H9 (cell line): ENCODE results near the gene POLQ. TPM values are rescaled to one million over a fixed set of nuclear protein-coding genes. Genes with fewer than 3 reads are reported as not detected.
"Not testable (repeated sequence)": the region's sequence is repeated elsewhere in the genome, so short reads cannot be mapped to it uniquely, and the experiment has no call there.

Experiments used
- DNase-seq: peaks from one replicate; pipeline ENCODE4 v3.0.0-alpha.2; 2017
- H2AFZ ChIP-seq: one replicate; pipeline ENCODE4 v1.6.1; 2013; ENCODE audit warnings: mild to moderate bottlenecking, low read length, control low read depth, moderate library complexity
- H2AK5ac ChIP-seq: 2 replicates; pipeline ENCODE4 v1.6.1; 2013; ENCODE audit warnings: low read length, control low read depth, mixed read lengths; ENCODE audit not compliant: insufficient read length
- H2BK120ac ChIP-seq: one replicate; pipeline ENCODE4 v1.6.1; 2013; ENCODE audit warnings: low read depth, mild to moderate bottlenecking, low read length, control low read depth, inconsistent platforms; ENCODE audit not compliant: poor library complexity, severe bottlenecking
- H2BK12ac ChIP-seq: 2 replicates; pipeline ENCODE4 v1.6.1; 2013; ENCODE audit warnings: low read length, control low read depth, mixed read lengths, low read depth; ENCODE audit not compliant: insufficient read length
- H2BK15ac ChIP-seq: 2 replicates; pipeline ENCODE4 v1.6.1; 2013; ENCODE audit warnings: low read depth, low read length, control low read depth
- H2BK20ac ChIP-seq: one replicate; pipeline ENCODE4 v1.6.1; 2013; ENCODE audit warnings: low read depth, mild to moderate bottlenecking, low read length, control low read depth, inconsistent platforms; ENCODE audit not compliant: poor library complexity, severe bottlenecking
- H2BK5ac ChIP-seq: 2 replicates; pipeline ENCODE4 v1.6.1; 2013; ENCODE audit warnings: low read length, control low read depth, mixed read lengths; ENCODE audit not compliant: insufficient read length
- H3K14ac ChIP-seq: 2 replicates; pipeline ENCODE4 v1.6.1; 2013; ENCODE audit warnings: low read length, control low read depth; ENCODE audit not compliant: insufficient read depth
- H3K18ac ChIP-seq: 2 replicates; pipeline ENCODE4 v1.6.1; 2013; ENCODE audit warnings: low read depth, mild to moderate bottlenecking, mixed read lengths, low read length, control low read depth; ENCODE audit not compliant: insufficient read length
- H3K23ac ChIP-seq: 2 replicates; pipeline ENCODE4 v1.6.1; 2013; ENCODE audit warnings: low read length, control low read depth, mixed read lengths, low read depth; ENCODE audit not compliant: insufficient read length
- H3K23me2 ChIP-seq: 2 replicates; pipeline ENCODE4 v1.6.1; 2013; ENCODE audit warnings: low read depth, mild to moderate bottlenecking, mixed read lengths, low read length, control low read depth; ENCODE audit not compliant: insufficient read length, poor library complexity, severe bottlenecking
- H3K27ac ChIP-seq: 2 replicates; pipeline ENCODE4 v1.5.1; 2013; ENCODE audit warnings: low read length, control low read depth, mixed read lengths, low read depth; ENCODE audit not compliant: insufficient read length
- H3K27me3 ChIP-seq: 2 replicates; pipeline ENCODE4 v1.6.1; 2013; ENCODE audit warnings: low read length, control low read depth, inconsistent platforms; ENCODE audit not compliant: insufficient read depth
- H3K4ac ChIP-seq: 2 replicates; pipeline ENCODE4 v1.6.1; 2013; ENCODE audit warnings: low read depth, mild to moderate bottlenecking, control low read depth, inconsistent platforms, low read length, moderate library complexity
- H3K4me1 ChIP-seq: 2 replicates; pipeline ENCODE4 v1.6.1; 2013; ENCODE audit warnings: low read length, control low read depth, inconsistent platforms; ENCODE audit not compliant: insufficient read depth
- H3K4me2 ChIP-seq: 2 replicates; pipeline ENCODE4 v1.6.1; 2013; ENCODE audit warnings: low read length, control low read depth, mixed read lengths; ENCODE audit not compliant: insufficient read length, insufficient read depth
- H3K56ac ChIP-seq: 2 replicates; pipeline ENCODE4 v1.6.1; 2013; ENCODE audit warnings: low read depth, mild to moderate bottlenecking, mixed read lengths, low read length, control low read depth; ENCODE audit not compliant: insufficient read length
- H3K79me1 ChIP-seq: 2 replicates; pipeline ENCODE4 v1.6.1; 2013; ENCODE audit warnings: low read depth, mild to moderate bottlenecking, moderate library complexity, low read length, control low read depth, inconsistent platforms; ENCODE audit not compliant: insufficient read depth, poor library complexity, severe bottlenecking
- H3K79me2 ChIP-seq: 2 replicates; pipeline ENCODE4 v1.6.1; 2013; ENCODE audit warnings: low read length, control low read depth, inconsistent platforms; ENCODE audit not compliant: insufficient read depth
- H3K9ac ChIP-seq: 2 replicates; pipeline ENCODE4 v1.6.1; 2013; ENCODE audit warnings: low read length, control low read depth, mixed read lengths; ENCODE audit not compliant: insufficient read length; ENCODE audit errors: extremely low read depth
- H3K9me3 ChIP-seq: one replicate; pipeline ENCODE4 v1.6.1; 2013; ENCODE audit warnings: low read depth, low read length, inconsistent platforms; ENCODE audit not compliant: control insufficient read depth
- H3T11ph ChIP-seq: one replicate; pipeline ENCODE4 v1.6.1; 2013; ENCODE audit warnings: mild to moderate bottlenecking, low read length, control low read depth, inconsistent platforms
- H4K20me1 ChIP-seq: one replicate; pipeline ENCODE4 v1.6.1; 2013; ENCODE audit not compliant: control insufficient read depth, insufficient read length, insufficient read depth
- H4K5ac ChIP-seq: 2 replicates; pipeline ENCODE4 v1.6.1; 2013; ENCODE audit warnings: low read depth, mild to moderate bottlenecking, mixed read lengths, low read length, control low read depth; ENCODE audit not compliant: insufficient read length
- H4K8ac ChIP-seq: replicated peaks from 2 replicates; pipeline ENCODE4 v1.6.1; 2013; ENCODE audit warnings: low read length, control low read depth, mixed read lengths, low read depth; ENCODE audit not compliant: insufficient read length
- H4K91ac ChIP-seq: 2 replicates; pipeline ENCODE4 v1.6.1; 2013; ENCODE audit warnings: low read depth, mild to moderate bottlenecking, moderate library complexity, mixed read lengths, low read length, control low read depth; ENCODE audit not compliant: insufficient read length
- H3K27ac Mint-ChIP-seq, 3 experiments: 2 replicates in 2 of 3; 3 replicates in 1 of 3; pipeline ENCODE4 v1.8.0; 2020 to 2021; ENCODE audit warnings: mixed read lengths in 3 of 3, mild to moderate bottlenecking in 1 of 3, moderate library complexity in 1 of 3
- H3K27me3 Mint-ChIP-seq: 2 replicates; pipeline ENCODE4 v1.8.0; 2021; ENCODE audit warnings: low read depth, mild to moderate bottlenecking, moderate library complexity, mixed read lengths
- H3K36me3 Mint-ChIP-seq, 3 experiments: 2 replicates in 2 of 3; 3 replicates in 1 of 3; pipeline ENCODE4 v1.8.0; 2020 to 2021; ENCODE audit warnings: low read depth in 3 of 3, mixed read lengths in 3 of 3; ENCODE audit not compliant: insufficient read depth in 1 of 3
- H3K4me1 Mint-ChIP-seq, 2 experiments: 2 replicates each; pipeline ENCODE4 v1.8.0; 2020; ENCODE audit warnings: mixed read lengths in 2 of 2
- H3K4me3 Mint-ChIP-seq, 2 experiments: 2 replicates in 1 of 2; 3 replicates in 1 of 2; pipeline ENCODE4 v1.8.0; 2020 to 2021; ENCODE audit warnings: mild to moderate bottlenecking in 2 of 2, mixed read lengths in 2 of 2, moderate library complexity in 1 of 2
- H3K9me3 Mint-ChIP-seq, 2 experiments: 2 replicates in 1 of 2; 3 replicates in 1 of 2; pipeline ENCODE4 v1.8.0; 2020; ENCODE audit warnings: mild to moderate bottlenecking in 2 of 2, mixed read lengths in 2 of 2, moderate library complexity in 1 of 2
- CTCF ChIP-seq: fragments of 200-600 bp; sonication (generic); conservative IDR thresholded peaks from 3 replicates; pipeline ENCODE4 v1.8.0; 2021; ENCODE audit warnings: antibody characterized with exemption, mild to moderate bottlenecking
- WGBS: extraction: QIAGEN DNeasy Blood & Tissue Kit; methylation state at CpG from one replicate; pipeline ENCODE4 v1.1.7; 2013; ENCODE audit warnings: missing lambda C conversion rate, low lambda C conversion rate, mixed read lengths; ENCODE audit not compliant: insufficient read length; ENCODE audit errors: extremely low coverage; 5-methylcytosine and 5-hydroxymethylcytosine counted together
- total RNA-seq: library from RNA; stranded (reverse); gene quantifications from 2 replicates; pipeline ENCODE4 v1.2.1, GENCODE V29; 2021

POLQ gene
- total RNA-seq, 1 experiment from 2014 or later = 15.4 TPM

GRCh38 chr3:121594850-121595249 is 49.1 kb upstream of the POLQ start:
- Histone ChIP-seq H3K27ac (no peak overlapping the region), H2BK12ac (peak overlapping the region; percentile 91), H3T11ph (no peak overlapping the region), H3K9ac (no peak overlapping the region), H3K4ac (no peak overlapping the region), H3K79me1 (no peaks in the 10 kb centered on the region), H4K91ac (peak overlapping the region; percentile 87), H3K9me3 (no peaks in the 10 kb centered on the region), H2BK15ac (0 out of 2 replicates have a peak overlapping the region, but pooled peaks have one; percentile 70), H3K4me1 (peaks cover 12% of the 10 kb centered on the region; the same call in 1 of the 2 replicates), H2AK5ac (no peak overlapping the region), H3K23ac (no peak overlapping the region), H3K27me3 (no peaks in the 10 kb centered on the region), H4K8ac (no peak overlapping the region), H3K56ac (no peak overlapping the region), H3K4me2 (no peak overlapping the region), H3K18ac (peak overlapping the region; percentile 37), H3K14ac (no peak overlapping the region), H2BK20ac (no peak overlapping the region), H2BK5ac (no peak overlapping the region), H2AFZ (no peak overlapping the region), H4K5ac (no peak overlapping the region), H3K23me2 (no peaks in the 10 kb centered on the region), H3K79me2 (no peaks in the 10 kb centered on the region), H4K20me1 (no peaks in the 10 kb centered on the region), H2BK120ac (no peak overlapping the region)
- peaks cover 52 to 54% of the 10 kb centered on the region in 2 experiments for H3K4me1 Mint-ChIP-seq
- H3K4me3 Mint-ChIP-seq = no peak overlapping the region
- no peaks in the 10 kb centered on the region for H3K9me3 Mint-ChIP-seq
- H3K27me3 Mint-ChIP-seq = no peaks in the 10 kb centered on the region
- TF ChIP-seq CTCF = no peak
- DNase-seq = no peak
- WGBS = no CpG with 5 or more reads among the region's 2 CpGs
- no peaks in the 10 kb centered on the region; a peak in 1 of 7 replicates for H3K36me3 Mint-ChIP-seq
- peak overlapping the region in 2 of 3 experiments; percentile 49 to 97; a peak in 3 of 7 replicates for H3K27ac Mint-ChIP-seq

GRCh38 chr3:121593806-121594205 is 48.0 kb upstream of the POLQ start:
- H4K5ac ChIP-seq, H3K23me2 ChIP-seq, H2BK20ac ChIP-seq, H2BK15ac ChIP-seq, H3K79me1 ChIP-seq, H3K4ac ChIP-seq, H3K14ac ChIP-seq, H3K56ac ChIP-seq, H3K9me3 Mint-ChIP-seq, H4K91ac ChIP-seq, H3K36me3 Mint-ChIP-seq, H3K9ac ChIP-seq, H4K8ac ChIP-seq, H2AK5ac ChIP-seq, H2AFZ ChIP-seq, H3K23ac ChIP-seq, H2BK12ac ChIP-seq, H3K27me3 ChIP-seq, H4K20me1 ChIP-seq, H3K9me3 ChIP-seq, H3K79me2 ChIP-seq, H3K27me3 Mint-ChIP-seq, DNase-seq: not testable (repeated sequence)
- Histone ChIP-seq H3K18ac (peak overlapping the region; percentile 86), H2BK5ac (peak overlapping the region; percentile 57), H2BK120ac (peak overlapping the region; percentile 80), H3T11ph (peak overlapping the region; percentile 77), H3K27ac (peak overlapping the region; percentile 99), H3K4me1 (peaks cover 12% of the 10 kb centered on the region; the same call in 1 of the 2 replicates), H3K4me2 (peak overlapping the region; percentile 38)
- Mint-ChIP-seq H3K4me3 (peak overlapping the region in 1 of 2 experiments; percentile 69; a peak in 4 of 5 replicates), H3K27ac (peak overlapping the region; percentile 99), H3K4me1 (peaks cover 52 to 55% of the 10 kb centered on the region in 2 experiments)
- no CpG with 5 or more reads among the region's 4 CpGs for WGBS
